GM12865 (cell line): ENCODE data around the gene PAAF1.
A peak's percentile ranks its signal among the peaks of the same experiment; 100 is the strongest.
"Not testable (repeated sequence)": the region's sequence is repeated elsewhere in the genome, so short reads cannot be mapped to it uniquely, and the experiment has no call there.

Experiments
- DNase-seq: peaks from one replicate; pipeline ENCODE4 v3.0.0; 2010; ENCODE audit warnings: low read depth
- H3K4me3 ChIP-seq: 2 replicates; pipeline ENCODE4 v1.5.1; 2011; ENCODE audit warnings: mild to moderate bottlenecking, low read depth, low read length, control low read depth
- CTCF ChIP-seq: IDR thresholded peaks from 2 replicates; pipeline ENCODE4 v1.5.1; 2011; ENCODE audit warnings: low read length, control low read depth, low read depth, inconsistent platforms; ENCODE audit not compliant: insufficient read depth; ENCODE audit errors: missing control alignments

PAAF1 gene

GRCh38 chr11:73866586-73866996 lies 10.2 kb upstream of the PAAF1 start:
- DNase-seq = no peak
- no peak overlapping the region for H3K4me3 ChIP-seq
- TF ChIP-seq CTCF = no peak

- no peak overlapping the region for H3K4me3 ChIP-seq
- no peak for TF ChIP-seq CTCF
- DNase-seq = no peak
Observed at GRCh38 chr11:73869332-73869949, 7.4 kb upstream of the PAAF1 start.

GRCh38 chr11:73870261-73870660 lies 6.5 kb upstream of the PAAF1 start:
- DNase-seq = no peak
- no peak for TF ChIP-seq CTCF

GRCh38 chr11:73872749-73873357 lies 3.9 kb upstream of the PAAF1 start:
- DNase-seq = no peak
- TF ChIP-seq CTCF = no peak

More at GRCh38 chr11:73870261-73870660, 6.5 kb upstream of the PAAF1 start:
- no peak overlapping the region for H3K4me3 ChIP-seq

GRCh38 chr11:73875380-73875779 lies 1.4 kb upstream of the PAAF1 start:
- TF ChIP-seq CTCF = no peak
- DNase-seq = no peak
- peak overlapping the region; percentile 89 for H3K4me3 ChIP-seq

More at GRCh38 chr11:73872749-73873357, 3.9 kb upstream of the PAAF1 start:
- H3K4me3 ChIP-seq = no peak overlapping the region

- no peak for TF ChIP-seq CTCF
- DNase-seq = peak; percentile 6
- peak overlapping the region; percentile 89 for H3K4me3 ChIP-seq
Observed at GRCh38 chr11:73875840-73876239, 959 bp upstream of the PAAF1 start.

GRCh38 chr11:73878771-73879170 lies 2.0 kb downstream of the PAAF1 start:
- H3K4me3 ChIP-seq = no peak overlapping the region

GRCh38 chr11:73880449-73880848 lies 3.6 kb downstream of the PAAF1 start:
- H3K4me3 ChIP-seq, DNase-seq: not testable (repeated sequence)

More at GRCh38 chr11:73878771-73879170, 2.0 kb downstream of the PAAF1 start:
- no peak for TF ChIP-seq CTCF
- DNase-seq = no peak
